Middle frontal gyrus (tissue), 1 donor: ENCODE measurements around the gene RBM17.
A peak's percentile ranks its signal among the peaks of the same experiment; 100 is the strongest.
"Not testable (repeated sequence)": the region's sequence is repeated elsewhere in the genome, so short reads cannot be mapped to it uniquely, and the experiment has no call there.

ENCODE experiments used
- DNase-seq: peaks from one replicate; pipeline ENCODE4 v3.0.0-alpha.2; 2015; ENCODE audit warnings: low spot score; ENCODE audit errors: extremely low spot score

Gene RBM17, protein sequence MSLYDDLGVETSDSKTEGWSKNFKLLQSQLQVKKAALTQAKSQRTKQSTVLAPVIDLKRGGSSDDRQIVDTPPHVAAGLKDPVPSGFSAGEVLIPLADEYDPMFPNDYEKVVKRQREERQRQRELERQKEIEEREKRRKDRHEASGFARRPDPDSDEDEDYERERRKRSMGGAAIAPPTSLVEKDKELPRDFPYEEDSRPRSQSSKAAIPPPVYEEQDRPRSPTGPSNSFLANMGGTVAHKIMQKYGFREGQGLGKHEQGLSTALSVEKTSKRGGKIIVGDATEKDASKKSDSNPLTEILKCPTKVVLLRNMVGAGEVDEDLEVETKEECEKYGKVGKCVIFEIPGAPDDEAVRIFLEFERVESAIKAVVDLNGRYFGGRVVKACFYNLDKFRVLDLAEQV

DNA sequence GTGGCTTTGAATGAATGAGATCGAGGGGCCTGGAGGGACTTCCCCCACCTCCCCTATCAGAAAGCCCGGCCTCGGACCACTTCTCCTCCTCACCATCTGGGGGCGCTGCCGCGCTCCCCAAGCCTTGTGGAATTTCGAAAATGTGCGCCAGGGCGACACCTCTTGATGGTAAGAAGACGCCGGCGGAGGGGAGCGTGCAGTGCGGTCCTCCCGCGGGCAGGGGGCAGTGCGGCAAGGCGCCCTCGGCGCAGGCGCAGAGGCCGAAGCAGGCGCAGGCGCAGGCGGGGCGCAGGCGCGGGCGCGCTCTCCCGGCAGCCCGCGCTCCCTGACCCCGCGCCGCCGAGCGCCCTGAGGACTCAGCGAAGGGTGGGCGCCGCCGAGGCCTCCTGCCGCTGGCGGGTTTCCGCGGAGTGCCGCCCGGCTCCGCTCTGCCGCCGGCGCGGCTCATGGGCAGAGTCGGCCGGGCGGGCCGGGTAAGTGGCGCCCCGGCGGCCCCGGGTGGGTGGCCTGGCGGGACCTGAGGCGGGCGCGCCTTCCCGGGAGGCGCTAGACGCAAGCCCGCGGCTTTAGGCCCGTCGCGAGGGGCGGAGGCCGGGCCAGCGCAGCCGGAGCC lies at the start of gene RBM17:
Gene RBM17, plus strand, starts transcription at position 314 of the 613 bp plus-strand sequence. CDS start 8,032 bp downstream, outside the sequence.
- DNase-seq = peak; percentile 86

GRCh38 chr10:6039711-6040110 lies 49.1 kb upstream of the RBM17 start:
- DNase-seq = no peak

GRCh38 chr10:6040205-6040604 lies 48.6 kb upstream of the RBM17 start:
- no peak for DNase-seq

GRCh38 chr10:6043377-6043776 lies 45.5 kb upstream of the RBM17 start:
- not testable (repeated sequence) for DNase-seq

GRCh38 chr10:6044060-6044459 lies 44.8 kb upstream of the RBM17 start:
- no peak for DNase-seq

GRCh38 chr10:6044751-6045313 lies 44.0 kb upstream of the RBM17 start:
- DNase-seq = no peak

DNA sequence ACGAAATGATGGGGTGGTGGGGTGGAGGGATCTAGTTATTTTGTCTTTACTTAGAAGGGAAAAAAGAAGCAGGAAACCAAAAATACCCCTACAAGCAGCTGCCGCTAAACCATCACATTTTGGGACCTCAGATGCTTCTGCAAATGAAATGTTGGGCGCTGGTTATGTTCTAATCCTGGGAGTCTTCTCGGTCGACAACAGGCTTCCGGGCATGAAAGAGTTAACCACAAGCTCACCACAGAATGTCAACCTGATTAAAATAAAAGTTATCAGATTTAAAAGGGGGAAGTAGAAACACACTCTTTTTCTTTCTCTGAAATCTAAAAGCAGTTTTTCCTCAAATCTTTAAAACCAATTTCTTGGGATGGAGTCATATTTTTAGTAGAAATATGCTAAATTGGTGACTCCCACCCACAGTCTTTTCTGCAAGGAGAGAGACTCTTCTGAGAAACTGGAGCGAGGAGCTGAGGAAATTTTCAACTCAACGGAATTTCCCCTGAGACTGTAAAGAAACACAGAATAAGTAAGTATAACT lies 43.5 kb upstream of the RBM17 start:
- DNase-seq = peak; percentile 18

- DNase-seq = no peak
These were observed 42.7 kb upstream of the RBM17 start for GRCh38 chr10:6045878-6046772.

DNA sequence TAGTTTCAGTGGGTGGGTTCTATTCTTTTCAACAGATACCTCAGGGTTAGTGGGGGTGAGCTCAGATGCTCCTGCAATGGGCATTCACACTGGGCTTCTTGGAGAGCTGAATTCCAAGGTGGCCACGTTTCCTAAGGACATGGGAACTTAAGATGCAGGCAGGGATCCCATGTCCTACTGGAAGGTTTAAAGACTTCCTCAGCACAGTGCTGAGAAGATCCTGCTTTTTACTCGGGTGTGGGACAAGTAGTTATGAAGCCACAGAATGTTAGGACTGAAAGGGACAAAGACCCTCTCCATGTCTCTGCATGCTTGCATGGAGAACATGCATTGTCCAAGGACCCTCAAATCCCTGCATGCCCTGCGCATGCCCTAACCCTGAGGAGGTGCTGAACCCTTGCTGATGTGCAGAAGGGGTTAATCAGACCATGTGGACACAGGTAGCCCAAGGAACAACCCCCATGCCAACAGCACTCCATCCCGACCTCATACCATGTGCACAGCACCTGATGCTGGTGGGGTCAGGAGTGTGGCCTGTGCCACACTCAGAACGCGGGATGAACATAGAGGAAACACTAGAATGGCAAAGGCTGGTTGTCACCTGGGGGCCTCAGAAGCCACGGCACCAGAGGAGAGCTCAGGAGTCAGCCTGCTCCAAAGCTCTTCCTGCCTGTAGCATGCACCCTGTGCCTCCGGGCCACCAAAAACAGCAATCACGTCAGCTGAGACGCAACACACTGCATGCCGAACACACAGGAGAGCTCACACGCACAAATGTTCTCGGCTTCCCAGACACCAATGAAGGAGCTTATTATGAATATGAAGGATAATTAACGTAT lies 41.8 kb upstream of the RBM17 start:
- DNase-seq = no peak

- DNase-seq = no peak
These were observed 41.0 kb upstream of the RBM17 start for GRCh38 chr10:6047847-6048246.

DNA sequence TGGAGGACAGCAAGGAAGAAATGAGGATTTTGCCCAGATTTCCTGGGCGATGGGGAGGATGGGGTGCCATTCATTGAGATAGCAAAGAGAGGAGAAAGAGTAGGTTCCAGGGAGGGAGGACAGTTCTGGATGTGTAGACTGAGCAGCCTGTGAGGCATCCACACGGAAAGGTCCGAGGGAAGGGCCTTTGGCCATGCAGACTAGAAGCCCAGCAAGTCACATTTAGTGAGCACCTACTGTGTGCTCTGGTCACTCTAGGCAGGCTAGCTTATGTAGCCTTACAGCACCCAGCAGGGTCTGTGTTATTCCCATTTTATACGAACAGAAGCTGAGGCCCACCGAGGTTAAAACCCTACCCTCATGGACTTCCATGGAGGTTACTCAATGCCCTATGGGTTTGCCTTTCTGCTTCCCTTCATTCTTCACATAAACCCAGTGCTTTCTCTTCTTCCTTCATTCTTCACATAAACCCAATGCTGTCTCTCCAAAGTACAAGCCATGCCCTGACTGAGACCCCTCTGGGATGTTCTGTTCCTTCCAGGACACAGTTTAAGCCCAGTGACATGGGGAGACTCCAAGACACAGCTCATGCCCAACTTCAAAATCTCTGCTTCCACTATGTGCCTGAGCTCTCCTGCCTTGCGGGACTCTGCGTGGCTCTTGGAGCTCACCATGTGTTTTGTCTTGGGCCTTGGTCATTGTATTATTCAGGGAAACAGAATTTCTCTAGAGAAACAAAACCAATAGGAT lies 40.4 kb upstream of the RBM17 start:
- DNase-seq = no peak

DNA sequence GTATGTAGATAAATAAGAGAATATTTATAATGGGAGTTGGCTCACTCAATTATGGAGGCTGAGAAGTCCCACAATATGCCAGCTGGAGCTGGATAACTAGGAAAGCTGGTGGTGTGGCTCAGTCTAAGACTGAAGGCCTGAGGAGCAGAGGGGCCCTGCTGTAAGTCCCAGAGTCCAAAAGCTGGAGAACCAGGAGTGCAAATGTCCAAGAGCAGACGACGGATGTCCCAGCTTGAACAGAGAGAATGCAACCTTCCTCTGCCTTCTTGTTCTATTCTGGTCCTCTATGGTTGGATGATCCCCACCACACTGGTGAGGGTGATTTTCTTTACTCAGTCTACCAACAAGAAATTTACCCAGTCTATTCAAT lies 39.8 kb upstream of the RBM17 start:
- no peak for DNase-seq

GRCh38 chr10:6050801-6051445 lies 37.9 kb upstream of the RBM17 start:
- DNase-seq = no peak

GRCh38 chr10:6052247-6053221 lies 36.3 kb upstream of the RBM17 start:
- DNase-seq = peak; percentile 46

DNA sequence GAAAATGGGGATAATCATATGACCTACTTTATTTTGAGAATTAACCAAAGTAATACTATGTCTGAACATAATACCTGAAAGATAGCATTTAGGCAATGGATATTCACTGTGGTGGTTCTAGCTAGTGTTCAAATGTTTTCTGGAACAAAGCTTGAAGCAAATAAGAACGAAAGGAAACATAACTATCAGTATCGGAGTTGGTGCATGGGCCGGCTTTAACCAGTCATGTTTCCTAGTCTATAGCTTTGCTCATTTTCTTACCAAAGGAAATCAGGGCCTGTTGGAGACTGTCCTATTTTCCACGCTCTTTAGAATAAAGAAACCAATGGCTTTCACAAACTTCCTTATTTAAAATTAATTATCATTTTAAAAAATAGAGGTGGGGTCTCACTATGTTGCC lies 35.5 kb upstream of the RBM17 start:
- no peak for DNase-seq

GRCh38 chr10:6053816-6054631 lies 34.8 kb upstream of the RBM17 start:
- no peak for DNase-seq

DNA sequence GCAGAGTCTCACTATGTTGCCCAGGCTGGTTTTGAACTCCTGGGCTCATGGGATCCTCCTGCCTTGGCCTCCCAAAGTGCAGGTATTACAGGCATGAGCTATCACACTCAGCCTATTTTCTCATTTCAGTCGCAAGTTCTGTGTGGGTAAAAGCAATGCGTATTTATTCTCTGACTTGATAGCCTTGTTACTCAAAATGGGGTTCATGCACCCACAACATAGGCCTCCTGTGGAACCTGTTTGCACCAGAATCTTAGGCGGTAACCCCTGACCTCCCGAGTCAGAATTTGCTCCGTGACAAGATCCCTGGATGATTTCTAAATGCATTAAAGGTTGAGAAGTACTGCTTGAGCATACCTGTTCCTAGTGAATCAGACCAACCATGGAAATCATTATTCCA lies 34.0 kb upstream of the RBM17 start:
- DNase-seq = no peak
